Tibial artery (tissue), 4 donors: ENCODE data around the gene AKAP6.
A peak's percentile ranks its signal among the peaks of the same experiment; 100 is the strongest.

Experiments used
- DNase-seq, 2 donors: peaks; one replicate each; pipeline ENCODE4 v3.0.0-alpha.2; 2019
- H3K27ac ChIP-seq, 2 donors: fragments of 200-600 bp; sonication (generic) in 1 of 2; 1 replicate in 1 of 2; 2 replicates in 1 of 2; pipeline ENCODE4 v1.5.1; 2018 to 2019; ENCODE audit warnings: mild to moderate bottlenecking in 1 of 2
- H3K27me3 ChIP-seq, 2 donors: fragments of 200-600 bp; sonication (generic) in 1 of 2; one replicate each; pipeline versions ENCODE4 v1.5.1 to v1.6.0; 2016 to 2019
- H3K36me3 ChIP-seq, 3 donors: fragments of 200-600 bp; sonication (generic) in 2 of 3; one replicate each; pipeline ENCODE4 v1.5.1; 2016 to 2019; ENCODE audit warnings: mild to moderate bottlenecking in 2 of 3
- H3K4me1 ChIP-seq, 4 donors: fragments of 200-600 bp; sonication (generic) in 2 of 4; 1 replicate in 3 of 4; 2 replicates in 1 of 4; pipeline ENCODE4 v1.5.1; 2016 to 2019
- H3K4me3 ChIP-seq, 2 donors: fragments of 200-600 bp; sonication (generic) in 1 of 2; 1 replicate in 1 of 2; 2 replicates in 1 of 2; pipeline ENCODE4 v1.5.1; 2018 to 2019; ENCODE audit warnings: mild to moderate bottlenecking in 2 of 2
- H3K9me3 ChIP-seq, 3 donors: fragments of 200-600 bp; sonication (generic) in 1 of 3; one replicate each; pipeline ENCODE4 v1.5.1; 2016 to 2019
- intact Hi-C: fragments of 100-400 bp; cut with DNase I; formaldehyde crosslinking; loops from one replicate; pipeline ENCODE4 v1.15.0; 2023; ENCODE audit warnings: low total_unique reads
- TF ChIP-seq, protein P1 (sequence below), 2 experiments: fragments of 200-600 bp in 1 of 2; fragments of 450-650 bp in 1 of 2; IDR thresholded peaks; one replicate each; pipeline ENCODE4 v1.5.1; 2017 to 2019; ENCODE audit warnings: antibody characterized with exemption in 2 of 2, mild to moderate bottlenecking in 1 of 2, moderate library complexity in 1 of 2

Gene AKAP6

GRCh38 chr14:32620303-32620702 is 291.2 kb downstream of the AKAP6 start:
- peaks cover 0 to 47% (median under 1%) of the 10 kb centered on the region in 4 donors for H3K4me1 ChIP-seq
- DNase-seq, result no peak
- H3K9me3 ChIP-seq, result no peaks in the 10 kb centered on the region
- peaks cover 0 to 5% (median 0%) of the 10 kb centered on the region in 3 donors for H3K36me3 ChIP-seq
- no peak overlapping the region for H3K4me3 ChIP-seq
- no peak overlapping the region for H3K27ac ChIP-seq
- no peaks in the 10 kb centered on the region for H3K27me3 ChIP-seq
- intact Hi-C loops, result no loop called here
- TF ChIP-seq, protein P1, sequence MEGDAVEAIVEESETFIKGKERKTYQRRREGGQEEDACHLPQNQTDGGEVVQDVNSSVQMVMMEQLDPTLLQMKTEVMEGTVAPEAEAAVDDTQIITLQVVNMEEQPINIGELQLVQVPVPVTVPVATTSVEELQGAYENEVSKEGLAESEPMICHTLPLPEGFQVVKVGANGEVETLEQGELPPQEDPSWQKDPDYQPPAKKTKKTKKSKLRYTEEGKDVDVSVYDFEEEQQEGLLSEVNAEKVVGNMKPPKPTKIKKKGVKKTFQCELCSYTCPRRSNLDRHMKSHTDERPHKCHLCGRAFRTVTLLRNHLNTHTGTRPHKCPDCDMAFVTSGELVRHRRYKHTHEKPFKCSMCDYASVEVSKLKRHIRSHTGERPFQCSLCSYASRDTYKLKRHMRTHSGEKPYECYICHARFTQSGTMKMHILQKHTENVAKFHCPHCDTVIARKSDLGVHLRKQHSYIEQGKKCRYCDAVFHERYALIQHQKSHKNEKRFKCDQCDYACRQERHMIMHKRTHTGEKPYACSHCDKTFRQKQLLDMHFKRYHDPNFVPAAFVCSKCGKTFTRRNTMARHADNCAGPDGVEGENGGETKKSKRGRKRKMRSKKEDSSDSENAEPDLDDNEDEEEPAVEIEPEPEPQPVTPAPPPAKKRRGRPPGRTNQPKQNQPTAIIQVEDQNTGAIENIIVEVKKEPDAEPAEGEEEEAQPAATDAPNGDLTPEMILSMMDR (IDR thresholded peaks at IDR 0.05), result no peak

DNA sequence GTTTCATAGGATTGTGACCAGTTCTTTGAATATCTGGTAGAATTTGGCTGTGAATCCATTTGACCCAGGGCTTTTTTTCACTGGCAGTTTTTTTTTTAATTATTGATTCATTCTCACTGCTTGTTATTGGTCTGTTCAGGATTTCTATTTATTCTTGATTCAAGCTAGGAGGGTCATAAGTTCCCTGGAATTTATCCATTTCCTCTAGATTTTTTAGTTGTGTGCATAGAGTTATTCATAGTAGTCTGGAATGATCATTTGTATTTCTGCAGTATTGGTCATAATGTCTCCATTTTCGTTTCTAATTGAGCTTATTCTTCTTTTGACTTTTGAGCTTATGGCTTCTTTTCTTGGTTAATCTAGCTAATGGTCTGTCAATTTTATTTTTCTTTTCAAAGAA is 291.6 kb downstream of the AKAP6 start:
- Histone ChIP-seq H3K9me3 (no peaks in the 10 kb centered on the region), H3K4me1 (peaks cover 0 to 47% (median under 1%) of the 10 kb centered on the region in 4 donors), H3K36me3 (peaks cover 0 to 5% (median 0%) of the 10 kb centered on the region in 3 donors), H3K27me3 (no peaks in the 10 kb centered on the region), H3K27ac (no peak overlapping the region), H3K4me3 (no peak overlapping the region)
- no peak for DNase-seq
- TF ChIP-seq, protein P1 (IDR thresholded peaks at IDR 0.05), result no peak
- intact Hi-C loops, result no loop called here

GRCh38 chr14:32621585-32621984 is 292.5 kb downstream of the AKAP6 start:
- no peak overlapping the region for H3K4me3 ChIP-seq
- intact Hi-C loops, result no loop called here
- H3K9me3 ChIP-seq, result no peaks in the 10 kb centered on the region
- TF ChIP-seq, protein P1 (IDR thresholded peaks at IDR 0.05), result no peak
- H3K4me1 ChIP-seq, result peaks cover 0 to 47% (median under 1%) of the 10 kb centered on the region in 4 donors
- no peaks in the 10 kb centered on the region for H3K27me3 ChIP-seq
- no peak for DNase-seq
- peaks cover 0 to 5% (median 0%) of the 10 kb centered on the region in 3 donors for H3K36me3 ChIP-seq
- no peak overlapping the region for H3K27ac ChIP-seq

DNA sequence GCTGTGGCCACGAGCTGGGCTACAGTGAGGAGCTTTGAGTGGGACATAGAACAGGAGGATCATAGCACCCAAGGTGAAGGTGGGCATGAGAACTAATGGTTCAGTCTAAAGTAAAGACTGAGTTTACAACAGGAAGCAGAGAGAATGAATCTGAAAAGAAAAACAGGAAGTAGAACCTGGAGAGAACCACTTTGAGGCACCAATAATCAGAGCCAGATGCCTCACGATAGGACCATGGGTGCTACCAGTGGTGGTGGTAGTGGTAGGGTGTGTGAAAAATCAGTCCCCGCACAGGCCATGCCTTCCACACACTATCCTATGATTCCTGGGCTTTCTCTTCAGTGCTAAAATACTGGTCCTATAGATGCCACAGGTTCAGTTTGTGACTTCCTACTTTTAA is 293.6 kb downstream of the AKAP6 start:
- Histone ChIP-seq H3K9me3 (no peaks in the 10 kb centered on the region), H3K4me3 (no peak overlapping the region), H3K27ac (no peak overlapping the region), H3K27me3 (no peaks in the 10 kb centered on the region), H3K4me1 (peaks cover 0 to 47% (median under 1%) of the 10 kb centered on the region in 4 donors), H3K36me3 (peaks cover 0 to under 1% (median 0%) of the 10 kb centered on the region in 3 donors)
- TF ChIP-seq, protein P1 (IDR thresholded peaks at IDR 0.05), result no peak
- intact Hi-C loops, result no loop called here
- no peak for DNase-seq

GRCh38 chr14:32623300-32624093 is 294.4 kb downstream of the AKAP6 start:
- Histone ChIP-seq H3K36me3 (no peaks in the 10 kb centered on the region), H3K27me3 (no peaks in the 10 kb centered on the region), H3K4me1 (peaks cover 0 to 47% (median under 1%) of the 10 kb centered on the region in 4 donors), H3K4me3 (no peak overlapping the region), H3K27ac (no peak overlapping the region), H3K9me3 (no peaks in the 10 kb centered on the region)
- TF ChIP-seq, protein P1 (IDR thresholded peaks at IDR 0.05), result no peak
- intact Hi-C loops, result no loop called here
- DNase-seq, result peak in 1 of 2 donors; percentile 64
